Measurements from ENCODE around the gene GRK5. TPM values are rescaled to one million over a fixed set of nuclear protein-coding genes. Genes with fewer than 3 reads are reported as not detected.
A peak's percentile ranks its signal among the peaks of the same experiment; 100 is the strongest.

The GRK5 gene
- total RNA-seq, 4 donors from 2014 or later, result 6.2 to 12.5 (median 9.1) TPM

GRCh38 chr10:119341459-119342301 is 134.3 kb downstream of the GRK5 start:
- ATAC-seq, result peak; percentile 85
- TF ChIP-seq, protein P1, sequence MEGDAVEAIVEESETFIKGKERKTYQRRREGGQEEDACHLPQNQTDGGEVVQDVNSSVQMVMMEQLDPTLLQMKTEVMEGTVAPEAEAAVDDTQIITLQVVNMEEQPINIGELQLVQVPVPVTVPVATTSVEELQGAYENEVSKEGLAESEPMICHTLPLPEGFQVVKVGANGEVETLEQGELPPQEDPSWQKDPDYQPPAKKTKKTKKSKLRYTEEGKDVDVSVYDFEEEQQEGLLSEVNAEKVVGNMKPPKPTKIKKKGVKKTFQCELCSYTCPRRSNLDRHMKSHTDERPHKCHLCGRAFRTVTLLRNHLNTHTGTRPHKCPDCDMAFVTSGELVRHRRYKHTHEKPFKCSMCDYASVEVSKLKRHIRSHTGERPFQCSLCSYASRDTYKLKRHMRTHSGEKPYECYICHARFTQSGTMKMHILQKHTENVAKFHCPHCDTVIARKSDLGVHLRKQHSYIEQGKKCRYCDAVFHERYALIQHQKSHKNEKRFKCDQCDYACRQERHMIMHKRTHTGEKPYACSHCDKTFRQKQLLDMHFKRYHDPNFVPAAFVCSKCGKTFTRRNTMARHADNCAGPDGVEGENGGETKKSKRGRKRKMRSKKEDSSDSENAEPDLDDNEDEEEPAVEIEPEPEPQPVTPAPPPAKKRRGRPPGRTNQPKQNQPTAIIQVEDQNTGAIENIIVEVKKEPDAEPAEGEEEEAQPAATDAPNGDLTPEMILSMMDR (IDR thresholded peaks at IDR 0.05 in 4 of 5, conservative IDR thresholded peaks at IDR 0.05 in 1 of 5), result no peak
- TF ChIP-seq POLR2A (IDR thresholded peaks at IDR 0.05), result no peak
- Histone ChIP-seq H3K4me1 (peaks cover 18 to 28% of the 10 kb centered on the region in 2 donors), H3K36me3 (no peaks in the 10 kb centered on the region), H3K27ac (peak overlapping the region; percentile 11 to 73 (median 34)), H3K27me3 (no peaks in the 10 kb centered on the region), H3K9me3 (no peaks in the 10 kb centered on the region), H3K4me3 (no peak overlapping the region)
- intact Hi-C loops (cut with DNase I; ENCODE audit: low total_unique reads), result no loop called here
- in situ Hi-C loops (cut with MboI; ENCODE audit: low sequenced_read_pairs in 4 of 4), result no loop called here
- DNase-seq, result peak; percentile 59 to 74

DNA sequence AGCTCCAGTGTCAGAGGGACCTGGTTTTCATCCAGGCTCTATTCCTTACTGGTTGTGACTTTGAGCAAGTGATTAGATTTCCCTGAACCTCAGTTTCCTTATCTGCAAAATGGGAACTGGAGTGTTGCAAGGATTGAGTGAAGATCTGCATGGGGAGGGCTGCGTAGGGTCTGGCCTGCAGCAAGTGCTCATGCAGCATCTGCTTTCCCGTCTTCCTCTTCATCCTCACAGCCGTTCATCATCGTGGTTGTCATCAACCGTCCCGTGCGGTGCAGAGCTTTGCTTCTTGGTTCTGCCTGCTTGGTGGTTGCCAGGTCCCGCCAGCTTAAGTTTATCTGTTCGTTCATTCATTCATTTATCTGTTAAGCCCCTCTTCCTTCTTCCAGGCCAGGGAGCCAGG is 135.0 kb downstream of the GRK5 start:
- in situ Hi-C loops (cut with MboI; ENCODE audit: low sequenced_read_pairs in 4 of 4), result no loop called here
- H3K27ac ChIP-seq, result peak overlapping the region in 3 of 4 donors; percentile 22 to 73 (median 45)
- H3K36me3 ChIP-seq, result no peaks in the 10 kb centered on the region
- no peak overlapping the region for H3K4me3 ChIP-seq
- no peaks in the 10 kb centered on the region for H3K9me3 ChIP-seq
- H3K4me1 ChIP-seq, result peaks cover 18 to 28% of the 10 kb centered on the region in 2 donors
- ATAC-seq, result no peak
- DNase-seq, result no peak
- intact Hi-C loops (cut with DNase I; ENCODE audit: low total_unique reads), result no loop called here
- no peak for TF ChIP-seq POLR2A (IDR thresholded peaks at IDR 0.05)
- TF ChIP-seq, protein P1 (IDR thresholded peaks at IDR 0.05 in 4 of 5, conservative IDR thresholded peaks at IDR 0.05 in 1 of 5), result no peak
- H3K27me3 ChIP-seq, result no peaks in the 10 kb centered on the region

DNA sequence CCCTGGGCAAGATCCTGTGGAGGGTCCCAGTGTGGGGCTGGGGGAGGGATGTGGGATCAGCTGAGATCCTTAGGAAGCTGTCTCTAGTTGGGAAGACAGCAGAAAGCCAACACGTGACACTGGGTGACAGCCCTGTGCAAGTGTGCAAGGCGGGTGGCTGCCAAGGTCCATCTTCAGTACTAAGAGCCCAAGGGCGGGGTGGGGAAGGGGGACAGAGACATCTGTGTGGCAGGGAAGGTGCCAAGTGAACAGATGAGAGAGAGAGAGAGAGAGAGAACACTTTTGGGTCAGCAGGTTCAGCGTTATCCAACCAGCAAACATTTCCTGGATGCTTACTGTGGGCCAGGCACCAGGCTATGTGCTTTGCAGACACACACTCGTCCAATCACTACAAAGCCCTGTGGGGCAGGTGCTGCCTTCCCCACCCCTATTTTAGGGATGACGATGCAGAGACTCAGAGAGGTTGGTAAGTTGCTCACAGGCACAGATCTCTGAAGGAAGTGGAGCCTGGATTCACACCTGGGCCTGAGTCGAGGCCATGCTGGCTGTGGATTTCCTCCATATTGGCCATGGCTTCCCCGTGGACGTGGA is 135.7 kb downstream of the GRK5 start:
- no peak overlapping the region for H3K4me3 ChIP-seq
- peaks cover 18 to 28% of the 10 kb centered on the region in 2 donors for H3K4me1 ChIP-seq
- intact Hi-C loops (cut with DNase I; ENCODE audit: low total_unique reads) (no loop called here), in situ Hi-C loops (cut with MboI; ENCODE audit: low sequenced_read_pairs in 4 of 4) (no loop called here)
- H3K27ac ChIP-seq, result peak overlapping the region in 2 of 4 donors; percentile 22 to 73
- H3K27me3 ChIP-seq, result no peaks in the 10 kb centered on the region
- H3K36me3 ChIP-seq, result no peaks in the 10 kb centered on the region
- TF ChIP-seq, protein P1 (IDR thresholded peaks at IDR 0.05 in 4 of 5, conservative IDR thresholded peaks at IDR 0.05 in 1 of 5), result no peak
- no peak for TF ChIP-seq POLR2A (IDR thresholded peaks at IDR 0.05)
- no peaks in the 10 kb centered on the region for H3K9me3 ChIP-seq
- DNase-seq (no peak), ATAC-seq (no peak)

DNA sequence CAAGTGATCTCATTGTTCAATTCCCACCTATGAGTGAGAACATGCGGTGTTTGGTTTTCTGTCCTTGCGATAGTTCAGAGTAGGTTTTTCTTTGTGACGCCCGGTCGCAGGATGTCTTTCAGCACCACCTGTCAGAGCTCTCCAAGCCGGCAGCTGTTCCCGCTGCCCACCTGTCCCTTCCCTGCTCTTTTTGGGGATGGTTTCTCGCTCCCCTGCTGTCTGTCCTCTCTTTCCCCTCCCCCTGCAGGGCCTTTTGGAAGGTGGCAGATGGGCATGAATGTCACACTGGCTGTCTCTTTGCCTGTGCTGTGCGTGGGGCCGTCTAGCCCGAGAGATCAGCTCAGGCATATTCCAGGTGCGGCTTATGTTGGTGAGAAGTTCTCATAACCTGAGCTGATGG is 137.0 kb downstream of the GRK5 start:
- in situ Hi-C loops (cut with MboI; ENCODE audit: low sequenced_read_pairs in 4 of 4), result no loop called here
- Histone ChIP-seq H3K4me1 (peaks cover 20 to 30% of the 10 kb centered on the region in 2 donors), H3K27me3 (no peaks in the 10 kb centered on the region), H3K4me3 (no peak overlapping the region), H3K9me3 (no peaks in the 10 kb centered on the region), H3K27ac (no peak overlapping the region), H3K36me3 (no peaks in the 10 kb centered on the region)
- ATAC-seq (no peak), DNase-seq (no peak)
- TF ChIP-seq, protein P1 (IDR thresholded peaks at IDR 0.05 in 4 of 5, conservative IDR thresholded peaks at IDR 0.05 in 1 of 5), result no peak
- TF ChIP-seq POLR2A (IDR thresholded peaks at IDR 0.05), result no peak
- intact Hi-C loops (cut with DNase I; ENCODE audit: low total_unique reads), result no loop called here
